ENCODE measurements around the gene CHD5.

GRCh38 chr1:6207075-6207885 lies 27.2 kb upstream of the CHD5 start:
- no peak for TF ChIP-seq CTCF (IDR thresholded peaks at IDR 0.05 in 2 of 3, conservative IDR thresholded peaks at IDR 0.05 in 1 of 3; ENCODE audit: borderline replicate concordance in 1 of 3, insufficient read depth in 1 of 3, low read depth in 2 of 3, low read length in 2 of 3)
- no peak for TF ChIP-seq RAD21 (IDR thresholded peaks at IDR 0.05; ENCODE audit: low read depth)
- TF ChIP-seq MAX (IDR thresholded peaks at IDR 0.05) = no peak
- TF ChIP-seq POLR2A (IDR thresholded peaks at IDR 0.05; ENCODE audit: borderline replicate concordance, extremely low read depth, insufficient read depth, insufficient read length) = no peak
- no peak for TF ChIP-seq JUND (IDR thresholded peaks at IDR 0.05)
- no peak for TF ChIP-seq SP1 (IDR thresholded peaks at IDR 0.05; ENCODE audit: low read depth)
- no peak for TF ChIP-seq POLR2AphosphoS5 (IDR thresholded peaks at IDR 0.05; ENCODE audit: low read depth, low read length)
- TF ChIP-seq SIN3A (IDR thresholded peaks at IDR 0.05; ENCODE audit: low read depth) = no peak
- TF ChIP-seq FOSL1 (IDR thresholded peaks at IDR 0.05; ENCODE audit: low read depth) = no peak
- TF ChIP-seq CEBPB (IDR thresholded peaks at IDR 0.05; ENCODE audit: low read depth) = no peak
